BE2C (cell line): ENCODE results near the gene MAN1A1.

Experiments used
- DNase-seq: peaks from one replicate; pipeline ENCODE4 v3.0.0-alpha.2; 2020
- H3K27me3 ChIP-seq: fragments of 250-450 bp; sonication (Bioruptor Pico); 2 replicates; pipeline ENCODE4 v1.5.1; 2020; ENCODE audit warnings: mild to moderate bottlenecking
- H3K36me3 ChIP-seq: fragments of 250-450 bp; sonication (Bioruptor Pico); 2 replicates; pipeline ENCODE4 v1.5.1; 2020; ENCODE audit warnings: mild to moderate bottlenecking
- H3K4me1 ChIP-seq: fragments of 250-450 bp; sonication (Bioruptor Pico); 2 replicates; pipeline ENCODE4 v1.5.1; 2020
- H3K4me3 ChIP-seq: 2 replicates; pipeline ENCODE4 v1.5.1; 2011; ENCODE audit warnings: low read depth, low read length
- H3K9me3 ChIP-seq: fragments of 250-450 bp; sonication (Bioruptor Pico); 2 replicates; pipeline ENCODE4 v1.5.1; 2020
- TF ChIP-seq, protein P1 (sequence below): IDR thresholded peaks from 2 replicates; pipeline ENCODE4 v1.5.1; 2012; ENCODE audit warnings: mild to moderate bottlenecking, low read depth, low read length

Gene MAN1A1

DNA sequence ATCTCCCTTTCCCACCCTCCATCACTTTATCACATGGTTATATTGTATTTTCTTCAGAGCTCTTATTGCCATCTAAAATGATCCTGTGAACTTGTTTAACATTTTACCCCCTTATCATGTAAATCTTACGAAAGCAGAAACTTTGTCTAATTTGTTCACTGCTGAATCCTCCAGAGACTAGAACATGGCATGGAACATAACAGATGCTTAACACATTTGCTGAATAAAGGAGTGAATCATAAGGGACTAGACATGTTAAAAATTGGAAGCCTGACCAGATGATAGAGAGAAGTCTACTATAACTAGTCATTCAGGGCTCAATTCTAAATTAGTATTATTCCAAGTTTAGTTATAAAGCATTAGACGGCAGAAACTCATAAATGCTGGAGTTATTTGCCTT lies 73.3 kb downstream of the MAN1A1 start:
- Histone ChIP-seq H3K4me1 (peaks cover 43% of the 10 kb centered on the region), H3K9me3 (no peaks in the 10 kb centered on the region), H3K27me3 (no peaks in the 10 kb centered on the region), H3K4me3 (no peak overlapping the region), H3K36me3 (peaks cover 21% of the 10 kb centered on the region)
- no peak for DNase-seq
- TF ChIP-seq, protein P1, sequence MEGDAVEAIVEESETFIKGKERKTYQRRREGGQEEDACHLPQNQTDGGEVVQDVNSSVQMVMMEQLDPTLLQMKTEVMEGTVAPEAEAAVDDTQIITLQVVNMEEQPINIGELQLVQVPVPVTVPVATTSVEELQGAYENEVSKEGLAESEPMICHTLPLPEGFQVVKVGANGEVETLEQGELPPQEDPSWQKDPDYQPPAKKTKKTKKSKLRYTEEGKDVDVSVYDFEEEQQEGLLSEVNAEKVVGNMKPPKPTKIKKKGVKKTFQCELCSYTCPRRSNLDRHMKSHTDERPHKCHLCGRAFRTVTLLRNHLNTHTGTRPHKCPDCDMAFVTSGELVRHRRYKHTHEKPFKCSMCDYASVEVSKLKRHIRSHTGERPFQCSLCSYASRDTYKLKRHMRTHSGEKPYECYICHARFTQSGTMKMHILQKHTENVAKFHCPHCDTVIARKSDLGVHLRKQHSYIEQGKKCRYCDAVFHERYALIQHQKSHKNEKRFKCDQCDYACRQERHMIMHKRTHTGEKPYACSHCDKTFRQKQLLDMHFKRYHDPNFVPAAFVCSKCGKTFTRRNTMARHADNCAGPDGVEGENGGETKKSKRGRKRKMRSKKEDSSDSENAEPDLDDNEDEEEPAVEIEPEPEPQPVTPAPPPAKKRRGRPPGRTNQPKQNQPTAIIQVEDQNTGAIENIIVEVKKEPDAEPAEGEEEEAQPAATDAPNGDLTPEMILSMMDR = no peak

DNA sequence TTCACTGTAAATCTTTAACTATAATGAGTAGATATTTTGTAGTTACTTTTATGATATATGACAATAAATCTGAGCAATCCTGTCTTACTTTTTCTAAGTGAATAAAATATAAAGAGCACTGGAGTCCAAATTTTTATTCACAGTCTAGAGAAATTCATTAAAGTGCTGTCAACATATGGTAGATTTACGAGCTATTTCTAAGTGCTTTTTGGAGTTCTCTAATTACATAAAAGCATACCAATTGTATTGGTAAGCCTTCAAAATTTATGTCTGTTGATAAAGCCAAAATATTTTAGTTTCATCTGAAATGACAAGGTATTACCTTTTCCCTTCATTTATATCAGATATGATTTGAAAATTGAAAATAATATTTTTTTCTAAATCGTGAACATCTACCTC lies 75.4 kb downstream of the MAN1A1 start:
- TF ChIP-seq, protein P1 = no peak
- DNase-seq = no peak
- H3K4me1 ChIP-seq = peaks cover 26% of the 10 kb centered on the region
- H3K4me3 ChIP-seq = no peak overlapping the region
- peaks cover 36% of the 10 kb centered on the region for H3K36me3 ChIP-seq
- no peaks in the 10 kb centered on the region for H3K9me3 ChIP-seq
- H3K27me3 ChIP-seq = no peaks in the 10 kb centered on the region

DNA sequence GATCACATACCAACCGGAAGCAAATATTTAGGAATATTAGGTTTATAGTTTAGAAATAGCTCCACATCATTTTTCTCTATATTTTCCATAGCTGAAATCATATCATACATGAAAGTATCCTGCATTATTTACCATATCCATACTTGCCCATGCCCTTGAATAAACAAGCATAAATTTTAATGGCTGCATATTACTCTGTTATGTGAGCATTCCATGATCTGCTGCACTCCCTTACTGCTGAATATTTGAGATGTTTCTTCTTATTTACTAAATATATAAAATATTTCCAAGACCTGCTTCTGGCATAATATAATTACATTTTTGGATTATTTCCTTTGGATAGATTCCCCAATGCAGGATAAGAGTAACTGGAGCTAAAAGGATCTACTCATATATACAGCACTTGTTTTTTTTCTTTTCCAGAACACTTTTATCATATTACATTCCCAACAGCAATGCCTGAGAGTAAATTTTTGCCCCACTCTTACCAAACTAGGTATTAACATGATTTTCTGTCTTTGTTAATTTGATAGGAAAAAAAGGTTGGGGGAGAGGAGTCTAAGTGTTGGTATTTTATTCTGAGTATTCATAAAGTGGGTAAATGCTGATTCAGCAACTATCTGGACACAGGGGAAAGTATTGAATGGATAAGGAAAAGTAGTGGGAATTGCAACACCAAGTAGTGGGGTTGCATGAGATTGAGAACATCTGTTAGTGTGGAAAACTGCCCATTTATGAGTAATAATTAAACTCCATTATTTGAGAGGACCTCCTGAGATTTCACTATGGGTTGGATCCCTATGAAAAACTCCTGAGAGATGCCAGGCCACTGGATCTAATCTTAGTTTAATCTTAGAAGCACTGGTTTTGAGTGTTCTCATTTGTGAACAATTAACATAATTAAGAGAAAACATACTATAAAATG lies 76.0 kb downstream of the MAN1A1 start:
- Histone ChIP-seq H3K9me3 (no peaks in the 10 kb centered on the region), H3K27me3 (no peaks in the 10 kb centered on the region), H3K36me3 (peaks cover 39% of the 10 kb centered on the region), H3K4me3 (no peak overlapping the region), H3K4me1 (peaks cover 20% of the 10 kb centered on the region; the same call in 1 of the 2 replicates)
- peak; percentile 24 for DNase-seq
- TF ChIP-seq, protein P1 = no peak

DNA sequence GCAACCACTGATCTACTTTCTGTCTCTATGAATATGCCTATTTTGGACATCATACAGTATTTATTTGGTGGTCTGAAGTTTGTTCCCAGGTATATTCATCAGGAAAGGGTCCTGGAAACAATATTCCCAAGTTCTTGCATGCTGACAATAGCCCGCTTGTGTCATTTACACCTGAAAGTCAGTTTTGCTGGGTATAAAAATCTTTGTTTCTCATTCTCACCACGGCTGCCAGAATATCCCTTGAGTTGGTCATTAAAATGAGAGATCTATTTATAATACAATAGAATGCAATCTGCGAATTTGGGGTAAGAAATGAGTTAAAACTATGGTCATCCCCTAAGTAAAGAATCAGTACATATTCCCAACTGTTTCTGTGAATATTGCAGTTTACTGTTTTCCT lies 79.0 kb downstream of the MAN1A1 start:
- TF ChIP-seq, protein P1 = no peak
- H3K27me3 ChIP-seq = no peaks in the 10 kb centered on the region
- H3K4me1 ChIP-seq = peaks cover 11% of the 10 kb centered on the region; the same call in 1 of the 2 replicates
- H3K4me3 ChIP-seq = no peak overlapping the region
- DNase-seq = no peak
- H3K9me3 ChIP-seq = no peaks in the 10 kb centered on the region
- peaks cover 30% of the 10 kb centered on the region for H3K36me3 ChIP-seq

DNA sequence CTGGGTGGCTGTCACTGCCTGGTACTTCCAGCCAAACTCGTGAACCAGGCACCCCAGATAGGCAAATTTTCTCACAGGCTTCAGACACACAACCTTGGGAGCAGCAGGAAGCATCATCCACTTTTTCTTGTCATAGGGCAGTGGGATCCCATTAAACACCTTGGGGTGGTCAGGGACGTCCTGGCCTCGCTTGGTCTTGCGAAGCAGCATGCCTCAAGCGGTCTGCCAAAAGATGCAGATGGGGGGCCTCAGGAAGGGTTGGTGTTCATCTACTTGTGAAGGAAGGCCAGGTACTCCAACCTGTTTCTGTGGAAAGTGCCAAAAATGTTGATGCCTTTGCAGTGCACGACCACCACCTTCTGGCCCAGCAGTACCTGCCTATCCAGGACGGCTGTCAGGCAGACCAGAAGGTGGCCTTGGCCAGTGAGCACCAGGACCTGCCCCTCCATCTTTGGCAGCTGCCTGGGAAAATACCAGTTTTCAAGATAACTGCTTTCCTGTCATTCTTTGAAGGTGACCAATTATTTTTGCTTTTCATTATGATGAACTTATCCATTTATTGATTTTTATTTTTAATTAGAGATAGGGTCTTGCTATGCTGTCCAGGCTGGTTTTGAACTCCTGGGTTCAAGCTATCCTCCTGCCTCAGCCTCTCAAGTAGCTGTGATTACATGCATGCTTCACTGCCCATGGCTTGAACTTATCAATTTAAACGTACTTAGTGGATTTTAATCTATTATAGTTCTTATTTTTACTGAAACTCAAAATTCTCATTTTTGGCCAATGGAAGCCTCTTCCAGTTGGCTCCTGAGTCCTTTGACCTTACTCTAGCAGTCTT lies 80.1 kb downstream of the MAN1A1 start:
- H3K9me3 ChIP-seq = no peaks in the 10 kb centered on the region
- peaks cover 29% of the 10 kb centered on the region for H3K36me3 ChIP-seq
- TF ChIP-seq, protein P1 = no peak
- no peak for DNase-seq
- H3K27me3 ChIP-seq = no peaks in the 10 kb centered on the region
- H3K4me3 ChIP-seq = no peak overlapping the region
- peaks cover 10% of the 10 kb centered on the region; the same call in 1 of the 2 replicates for H3K4me1 ChIP-seq
